DND-41 (cell line): ENCODE results near the gene CST6.

ENCODE experiments used
- CTCF ChIP-seq: IDR thresholded peaks from 2 replicates; pipeline ENCODE4 v1.5.1; 2012; ENCODE audit warnings: borderline replicate concordance, low read length, moderate library complexity, mild to moderate bottlenecking; ENCODE audit not compliant: poor library complexity, severe bottlenecking; ENCODE audit errors: extremely low read depth
- EZH2 ChIP-seq: IDR thresholded peaks from 3 replicates; pipeline ENCODE4 v1.6.1; 2012; ENCODE audit warnings: borderline replicate concordance, low read depth, mild to moderate bottlenecking, moderate library complexity, low read length, inconsistent platforms; ENCODE audit not compliant: severe bottlenecking

GRCh38 chr11:65987336-65987735 is 24.5 kb upstream of the CST6 start:
- TF ChIP-seq CTCF (no peak), EZH2 (no peak)
